ENCODE data around the gene LGALS9.

The LGALS9 gene

GRCh38 chr17:27610304-27610677 is 20.7 kb upstream of the LGALS9 start:
- no peaks in the 10 kb centered on the region for H3K9me3 ChIP-seq (ENCODE audit: control insufficient read depth, insufficient read depth, low read length)
- H3K36me3 ChIP-seq (ENCODE audit: insufficient read depth, low read length) = no peaks in the 10 kb centered on the region; the same call in none of the 2 replicates
- no peak overlapping the region for H3K9ac ChIP-seq (ENCODE audit: low read depth, low read length)
- no peaks in the 10 kb centered on the region for H3K4me1 ChIP-seq (ENCODE audit: insufficient read depth, low read length)

GRCh38 chr17:27612160-27612770 is 18.7 kb upstream of the LGALS9 start:
- H3K9ac ChIP-seq (ENCODE audit: low read depth, low read length) = no peak overlapping the region
- H3K36me3 ChIP-seq (ENCODE audit: insufficient read depth, low read length) = peaks cover 4% of the 10 kb centered on the region
- H3K4me1 ChIP-seq (ENCODE audit: insufficient read depth, low read length) = no peaks in the 10 kb centered on the region
- no peaks in the 10 kb centered on the region for H3K9me3 ChIP-seq (ENCODE audit: control insufficient read depth, insufficient read depth, low read length)

GRCh38 chr17:27613433-27613832 is 17.6 kb upstream of the LGALS9 start:
- Histone ChIP-seq H3K36me3 (ENCODE audit: insufficient read depth, low read length) (peaks cover 13% of the 10 kb centered on the region), H3K9me3 (ENCODE audit: control insufficient read depth, insufficient read depth, low read length) (no peaks in the 10 kb centered on the region)

GRCh38 chr17:27615121-27615520 is 15.9 kb upstream of the LGALS9 start:
- Histone ChIP-seq H3K36me3 (ENCODE audit: insufficient read depth, low read length) (peaks cover 14% of the 10 kb centered on the region), H3K9ac (ENCODE audit: low read depth, low read length) (no peak overlapping the region), H3K9me3 (ENCODE audit: control insufficient read depth, insufficient read depth, low read length) (no peaks in the 10 kb centered on the region), H3K4me1 (ENCODE audit: insufficient read depth, low read length) (no peaks in the 10 kb centered on the region)

More at GRCh38 chr17:27613433-27613832, 17.6 kb upstream of the LGALS9 start:
- Histone ChIP-seq H3K4me1 (ENCODE audit: insufficient read depth, low read length) (no peaks in the 10 kb centered on the region), H3K9ac (ENCODE audit: low read depth, low read length) (no peak overlapping the region)

- Histone ChIP-seq H3K36me3 (ENCODE audit: insufficient read depth, low read length) (peaks cover 14% of the 10 kb centered on the region), H3K4me1 (ENCODE audit: insufficient read depth, low read length) (no peaks in the 10 kb centered on the region), H3K9me3 (ENCODE audit: control insufficient read depth, insufficient read depth, low read length) (no peaks in the 10 kb centered on the region), H3K9ac (ENCODE audit: low read depth, low read length) (no peak overlapping the region)
These were observed 14.6 kb upstream of the LGALS9 start for GRCh38 chr17:27616414-27616813.

GRCh38 chr17:27618417-27618816 is 12.6 kb upstream of the LGALS9 start:
- Histone ChIP-seq H3K4me1 (ENCODE audit: insufficient read depth, low read length) (no peaks in the 10 kb centered on the region), H3K9me3 (ENCODE audit: control insufficient read depth, insufficient read depth, low read length) (no peaks in the 10 kb centered on the region), H3K36me3 (ENCODE audit: insufficient read depth, low read length) (peaks cover 21% of the 10 kb centered on the region), H3K9ac (ENCODE audit: low read depth, low read length) (no peak overlapping the region)

GRCh38 chr17:27620721-27621120 is 10.3 kb upstream of the LGALS9 start:
- peaks cover 25% of the 10 kb centered on the region for H3K36me3 ChIP-seq (ENCODE audit: insufficient read depth, low read length)
- no peaks in the 10 kb centered on the region for H3K4me1 ChIP-seq (ENCODE audit: insufficient read depth, low read length)
- no peaks in the 10 kb centered on the region for H3K9me3 ChIP-seq (ENCODE audit: control insufficient read depth, insufficient read depth, low read length)
- H3K9ac ChIP-seq (ENCODE audit: low read depth, low read length) = no peak overlapping the region

GRCh38 chr17:27621536-27621935 is 9.5 kb upstream of the LGALS9 start:
- H3K9me3 ChIP-seq (ENCODE audit: control insufficient read depth, insufficient read depth, low read length) = no peaks in the 10 kb centered on the region
- H3K4me1 ChIP-seq (ENCODE audit: insufficient read depth, low read length) = no peaks in the 10 kb centered on the region
- no peak overlapping the region for H3K9ac ChIP-seq (ENCODE audit: low read depth, low read length)
- H3K36me3 ChIP-seq (ENCODE audit: insufficient read depth, low read length) = peaks cover 21% of the 10 kb centered on the region

- no peaks in the 10 kb centered on the region for H3K9me3 ChIP-seq (ENCODE audit: control insufficient read depth, insufficient read depth, low read length)
- H3K9ac ChIP-seq (ENCODE audit: low read depth, low read length) = no peak overlapping the region
- H3K36me3 ChIP-seq (ENCODE audit: insufficient read depth, low read length) = peaks cover 21% of the 10 kb centered on the region
- no peaks in the 10 kb centered on the region for H3K4me1 ChIP-seq (ENCODE audit: insufficient read depth, low read length)
These were observed 8.9 kb upstream of the LGALS9 start for GRCh38 chr17:27621942-27622559.

- Histone ChIP-seq H3K4me1 (ENCODE audit: insufficient read depth, low read length) (no peaks in the 10 kb centered on the region), H3K9ac (ENCODE audit: low read depth, low read length) (no peak overlapping the region), H3K9me3 (ENCODE audit: control insufficient read depth, insufficient read depth, low read length) (no peaks in the 10 kb centered on the region), H3K36me3 (ENCODE audit: insufficient read depth, low read length) (peaks cover 17% of the 10 kb centered on the region)
These were observed 8.0 kb upstream of the LGALS9 start for GRCh38 chr17:27622986-27623385.

- Histone ChIP-seq H3K4me1 (ENCODE audit: insufficient read depth, low read length) (no peaks in the 10 kb centered on the region), H3K9me3 (ENCODE audit: control insufficient read depth, insufficient read depth, low read length) (no peaks in the 10 kb centered on the region), H3K36me3 (ENCODE audit: insufficient read depth, low read length) (peaks cover 11% of the 10 kb centered on the region; the same call in 1 of the 2 replicates), H3K9ac (ENCODE audit: low read depth, low read length) (no peak overlapping the region)
These were observed 7.4 kb upstream of the LGALS9 start for GRCh38 chr17:27623614-27624013.

- Histone ChIP-seq H3K9ac (ENCODE audit: low read depth, low read length) (no peak overlapping the region), H3K4me1 (ENCODE audit: insufficient read depth, low read length) (no peaks in the 10 kb centered on the region), H3K36me3 (ENCODE audit: insufficient read depth, low read length) (peaks cover 11% of the 10 kb centered on the region; the same call in 1 of the 2 replicates), H3K9me3 (ENCODE audit: control insufficient read depth, insufficient read depth, low read length) (no peaks in the 10 kb centered on the region)
These were observed 6.4 kb upstream of the LGALS9 start for GRCh38 chr17:27624539-27624938.

GRCh38 chr17:27625856-27626255 is 5.1 kb upstream of the LGALS9 start:
- H3K4me1 ChIP-seq (ENCODE audit: insufficient read depth, low read length) = no peaks in the 10 kb centered on the region
- no peak overlapping the region for H3K9ac ChIP-seq (ENCODE audit: low read depth, low read length)
- peaks cover 11% of the 10 kb centered on the region; the same call in 1 of the 2 replicates for H3K36me3 ChIP-seq (ENCODE audit: insufficient read depth, low read length)
- no peaks in the 10 kb centered on the region for H3K9me3 ChIP-seq (ENCODE audit: control insufficient read depth, insufficient read depth, low read length)

- no peaks in the 10 kb centered on the region for H3K4me1 ChIP-seq (ENCODE audit: insufficient read depth, low read length)
- H3K9ac ChIP-seq (ENCODE audit: low read depth, low read length) = no peak overlapping the region
- peaks cover 11% of the 10 kb centered on the region; the same call in 1 of the 2 replicates for H3K36me3 ChIP-seq (ENCODE audit: insufficient read depth, low read length)
- H3K9me3 ChIP-seq (ENCODE audit: control insufficient read depth, insufficient read depth, low read length) = no peaks in the 10 kb centered on the region
These were observed 3.5 kb upstream of the LGALS9 start for GRCh38 chr17:27627514-27627913.

- Histone ChIP-seq H3K36me3 (ENCODE audit: insufficient read depth, low read length) (peaks cover 5% of the 10 kb centered on the region; the same call in 1 of the 2 replicates), H3K9ac (ENCODE audit: low read depth, low read length) (no peak overlapping the region), H3K4me1 (ENCODE audit: insufficient read depth, low read length) (no peaks in the 10 kb centered on the region; the same call in 1 of the 2 replicates), H3K9me3 (ENCODE audit: control insufficient read depth, insufficient read depth, low read length) (no peaks in the 10 kb centered on the region)
These were observed 2.6 kb upstream of the LGALS9 start for GRCh38 chr17:27628376-27628775.
